ENCODE data around the gene SCN2B.

Gene SCN2B

GRCh38 chr11:118152552-118153471, 23.6 kb downstream of the SCN2B start, which contains the start of gene SCN4B (continued):
- TF ChIP-seq PATZ1 (tag by site-specific recombination; IDR thresholded peaks at IDR 0.05) (peak; percentile 71; the same call in 1 of the 2 replicates), ZNF239 (tag by site-specific recombination; IDR thresholded peaks at IDR 0.05) (no peak), ZNF292 (tag by site-specific recombination; IDR thresholded peaks at IDR 0.05; ENCODE audit: borderline replicate concordance, low read depth) (no peak), HOXD13 (CRISPR knock-in tag; IDR thresholded peaks at IDR 0.05; ENCODE audit: borderline replicate concordance) (no peak), MZF1 (tag by site-specific recombination; IDR thresholded peaks at IDR 0.05; ENCODE audit: borderline replicate concordance) (no peak), ZEB2 (tag by site-specific recombination; IDR thresholded peaks at IDR 0.05) (peak; percentile 47; the same call in 1 of the 2 replicates), ZNF350 (tag by site-specific recombination; IDR thresholded peaks at IDR 0.05) (no peak), ZBTB8A (tag by site-specific recombination; IDR thresholded peaks at IDR 0.05) (no peak; the same call in none of the 2 replicates), ZNF580 (tag by site-specific recombination; IDR thresholded peaks at IDR 0.05) (no peak), ZNF623 (tag by site-specific recombination; IDR thresholded peaks at IDR 0.05) (no peak), HIC1 (tag by site-specific recombination; IDR thresholded peaks at IDR 0.05) (peak; percentile 33; the same call in 1 of the 2 replicates), INSM2 (tag by site-specific recombination; IDR thresholded peaks at IDR 0.05) (no peak), ZSCAN5A (tag by site-specific recombination; IDR thresholded peaks at IDR 0.05) (no peak), EGR2 (tag by site-specific recombination; IDR thresholded peaks at IDR 0.05; ENCODE audit: low read depth) (peak; percentile 61; the same call in 1 of the 2 replicates), ZNF677 (tag by site-specific recombination; IDR thresholded peaks at IDR 0.05) (no peak), ZNF433 (tag by site-specific recombination; IDR thresholded peaks at IDR 0.05; ENCODE audit: low read depth) (no peak), ZNF19 (tag by site-specific recombination; IDR thresholded peaks at IDR 0.05; ENCODE audit: low read depth) (no peak), GLIS1 (tag by site-specific recombination; IDR thresholded peaks at IDR 0.05) (peak; percentile 58), ZNF626 (tag by site-specific recombination; IDR thresholded peaks at IDR 0.05) (no peak), ZNF549 (tag by site-specific recombination; IDR thresholded peaks at IDR 0.05) (no peak), ZNF266 (tag by site-specific recombination; IDR thresholded peaks at IDR 0.05; ENCODE audit: low read depth) (no peak), ZNF585B (tag by site-specific recombination; IDR thresholded peaks at IDR 0.05) (no peak), ZNF610 (tag by site-specific recombination; IDR thresholded peaks at IDR 0.05; ENCODE audit: borderline replicate concordance) (no peak), ZNF704 (tag by site-specific recombination; IDR thresholded peaks at IDR 0.05) (no peak), ZNF248 (tag by site-specific recombination; IDR thresholded peaks at IDR 0.05) (no peak), KLF1 (tag by site-specific recombination; IDR thresholded peaks at IDR 0.05) (peak; percentile 23; the same call in 1 of the 2 replicates), ZBTB49 (tag by site-specific recombination; IDR thresholded peaks at IDR 0.05; ENCODE audit: low read depth) (no peak), ZNF174 (tag by site-specific recombination; IDR thresholded peaks at IDR 0.05) (no peak)

All from HEK293 (cell line).